NCI-H748 treated with DMSO at 0.1 percent for 48 hours (cell line): ENCODE data around the gene SCG5.

Source experiments
- DNase-seq: peaks from one replicate; lab custom pipeline; 2025; lab: John Stamatoyannopoulos, UW

Gene SCG5

DNA sequence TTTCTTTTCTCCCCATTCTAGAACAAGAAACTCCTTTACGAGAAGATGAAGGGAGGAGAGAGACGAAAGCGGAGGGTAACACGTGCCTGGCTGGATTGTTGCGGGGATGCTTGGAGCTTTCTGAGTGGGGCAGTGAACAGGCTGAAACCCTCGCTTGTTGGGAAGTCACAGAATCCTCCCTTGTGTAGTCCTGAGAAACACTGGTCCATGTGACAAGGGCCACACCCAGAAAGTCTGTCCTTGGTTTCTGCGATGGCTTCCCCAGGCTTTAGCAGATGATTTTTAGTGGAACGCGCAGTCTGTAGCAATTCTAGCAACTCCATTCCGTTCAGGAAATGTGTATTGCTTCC lies 50.2 kb downstream of the SCG5 start:
- no peak for DNase-seq

DNA sequence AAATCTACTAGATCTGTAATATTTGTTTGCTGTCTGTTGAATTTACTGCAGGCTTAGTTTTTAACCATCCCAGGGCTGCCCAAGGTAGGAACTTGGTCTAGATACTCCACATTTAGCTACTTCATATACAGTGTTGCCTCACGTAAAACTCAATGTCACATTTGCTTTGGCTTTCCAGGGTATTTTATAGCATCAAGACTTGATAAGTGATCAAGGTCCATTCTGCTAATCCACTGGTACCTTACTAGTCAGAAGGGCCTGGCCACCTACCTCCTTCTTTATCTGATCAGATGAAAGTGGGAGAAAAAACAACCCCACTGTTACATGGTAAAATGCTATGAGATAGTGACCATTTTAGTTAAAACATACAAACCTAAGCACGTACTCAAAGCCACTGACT lies 50.8 kb downstream of the SCG5 start:
- DNase-seq, result no peak

DNA sequence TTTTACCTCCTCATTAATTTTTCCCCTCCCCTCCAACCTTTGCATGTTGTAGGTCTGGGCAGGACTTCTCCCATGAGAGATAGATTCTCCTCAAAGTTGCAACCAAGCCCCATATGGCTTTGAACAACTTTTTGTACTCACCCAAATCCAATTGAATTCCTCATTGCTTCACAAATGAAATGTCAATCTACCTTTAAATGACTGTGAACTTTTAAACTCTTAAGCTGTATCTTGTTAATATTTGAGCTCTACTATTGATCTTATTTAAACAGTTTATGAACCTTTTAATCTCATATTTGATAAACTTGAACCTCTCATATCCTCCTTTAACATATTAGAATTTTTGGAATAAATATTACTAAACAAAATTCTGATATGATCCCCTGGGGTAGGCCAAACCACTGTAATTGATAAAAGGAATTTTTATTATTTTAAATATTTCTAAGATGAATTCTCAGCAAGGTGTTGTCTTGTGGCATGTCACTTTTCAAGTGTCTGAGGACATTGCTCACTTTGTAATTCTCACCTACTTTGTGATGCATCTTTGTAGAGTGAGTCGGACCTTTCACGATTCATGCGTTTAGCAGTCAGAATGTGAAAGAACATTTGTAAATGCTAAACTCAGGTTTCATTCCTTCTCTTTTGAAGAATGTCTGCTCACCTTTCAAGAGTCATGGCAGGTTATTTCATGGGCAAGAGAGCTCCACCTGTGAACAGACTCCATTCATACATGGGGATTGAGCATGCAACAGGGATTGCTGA lies 52.9 kb downstream of the SCG5 start:
- no peak for DNase-seq

DNA sequence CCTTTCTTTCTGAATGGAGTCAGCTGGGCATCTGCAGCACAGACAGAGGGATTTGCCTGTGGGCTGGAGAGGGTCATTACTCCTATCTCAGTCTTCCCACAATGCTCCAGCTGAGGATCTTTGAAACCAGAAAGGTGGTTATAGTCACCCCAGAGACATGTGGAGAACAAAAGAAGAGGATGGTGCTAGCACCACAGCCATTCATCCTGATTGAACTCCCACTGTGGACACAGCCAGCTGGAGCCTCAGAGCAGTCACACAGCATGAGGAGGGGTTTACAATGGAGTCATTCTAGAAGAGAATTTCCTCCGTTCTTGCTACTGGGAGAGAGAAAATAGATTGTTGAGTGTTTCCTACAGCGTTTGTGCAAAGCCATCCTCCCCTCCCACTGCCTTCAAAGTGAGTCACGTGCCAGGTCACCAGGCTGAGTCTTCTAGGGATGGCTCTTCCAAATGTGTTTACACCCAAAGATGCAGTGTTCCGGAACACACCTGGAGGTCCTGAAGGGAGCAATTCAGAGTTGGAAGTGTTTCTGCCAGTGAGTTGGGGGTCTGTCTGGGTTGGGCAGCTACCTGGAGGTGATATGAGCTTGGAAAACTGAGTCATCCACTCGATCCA lies 57.4 kb downstream of the SCG5 start:
- DNase-seq, result no peak

DNA sequence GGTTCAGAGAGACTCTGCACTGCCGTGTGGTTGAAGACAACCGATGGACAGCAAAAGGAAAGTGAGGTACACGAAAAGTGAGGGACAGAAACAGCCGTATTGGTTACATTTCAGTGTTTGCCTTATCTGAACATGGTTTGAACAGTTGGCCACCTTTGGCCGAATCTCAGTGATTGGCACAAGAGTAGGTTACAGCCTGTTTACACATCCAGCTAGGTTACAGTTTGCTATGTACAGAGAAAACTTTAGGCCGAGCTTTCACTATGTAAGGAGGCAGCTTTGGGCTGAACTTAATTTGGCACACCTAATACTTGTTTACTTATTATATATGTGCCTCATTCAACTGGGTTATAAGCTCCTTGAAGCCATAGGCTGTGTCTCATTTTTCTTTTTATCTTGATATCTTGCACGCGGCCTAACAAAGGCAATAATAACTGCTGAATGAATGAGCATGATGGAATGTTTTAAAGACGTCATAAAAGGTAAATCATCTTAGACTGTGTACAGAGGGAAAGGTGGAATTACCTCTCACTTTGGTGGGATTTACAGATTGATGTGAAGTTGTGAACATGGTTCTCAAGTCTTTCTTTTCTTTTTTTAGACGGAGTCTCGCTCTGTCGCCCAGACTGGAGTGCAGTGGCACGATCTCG lies 59.1 kb downstream of the SCG5 start:
- DNase-seq, result no peak

DNA sequence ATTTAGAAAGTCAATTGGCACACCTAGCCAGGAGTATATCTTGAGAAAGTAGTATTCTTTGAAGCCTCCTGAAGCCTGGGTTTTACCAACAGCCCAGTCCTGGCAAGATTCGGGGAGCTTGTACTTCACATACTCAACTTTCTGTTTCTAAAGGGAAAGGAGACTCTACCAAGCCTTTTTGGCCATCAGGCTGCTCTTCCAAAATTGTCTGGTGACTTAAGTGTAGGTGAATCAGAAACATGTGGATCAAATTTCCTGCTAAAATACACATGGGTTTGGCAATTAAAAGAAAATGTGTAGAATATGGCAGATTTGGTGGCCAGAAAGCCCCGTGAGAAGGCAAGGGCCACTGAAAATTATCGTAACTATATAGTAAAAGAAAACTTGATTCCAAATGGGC lies 60.4 kb downstream of the SCG5 start:
- no peak for DNase-seq

DNA sequence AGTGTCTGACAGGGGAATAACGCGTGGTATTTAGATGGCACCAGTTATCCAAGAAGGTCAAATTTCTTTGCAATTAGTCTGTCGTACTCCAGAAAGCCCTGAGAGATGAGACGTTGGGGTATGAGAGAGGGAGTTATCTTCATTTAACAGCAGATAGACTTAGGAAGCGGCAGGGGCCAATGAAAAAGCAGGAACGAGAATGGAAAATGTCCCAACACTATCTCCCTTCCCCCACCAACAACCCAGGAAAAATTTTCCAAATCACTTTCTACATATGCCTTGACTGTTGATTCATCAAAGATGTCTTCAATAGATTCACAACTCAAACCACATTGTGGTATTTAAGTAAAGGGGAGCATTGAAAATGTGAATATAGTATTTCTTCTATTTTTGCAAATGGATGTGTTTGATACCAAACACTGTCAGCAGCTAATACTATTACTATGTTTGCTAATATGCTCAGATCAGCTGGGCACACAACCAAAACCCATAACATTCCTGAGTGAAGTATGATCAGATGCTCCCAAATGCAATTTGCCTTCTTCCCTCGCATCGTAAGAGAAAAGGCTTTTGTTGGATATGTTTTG lies 63.0 kb downstream of the SCG5 start:
- DNase-seq, result no peak

DNA sequence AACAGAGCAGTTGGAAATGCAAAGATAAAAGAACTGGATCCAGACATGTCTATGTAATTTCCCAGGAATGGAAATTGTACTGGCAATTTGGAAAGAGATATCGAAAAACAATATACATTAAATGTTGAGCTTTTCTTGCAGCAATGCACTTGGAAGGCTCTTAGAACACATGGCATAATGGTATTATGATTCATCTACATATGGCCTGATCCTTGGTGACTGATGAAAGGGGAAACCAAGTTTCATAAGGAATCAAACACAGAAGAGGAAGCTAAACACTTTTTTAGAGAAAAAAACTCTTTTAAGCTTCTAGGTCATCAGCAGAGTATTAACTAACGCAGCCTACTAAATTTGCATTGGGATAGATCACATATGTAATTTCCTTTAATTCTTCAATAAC lies 63.9 kb downstream of the SCG5 start:
- DNase-seq, result no peak

DNA sequence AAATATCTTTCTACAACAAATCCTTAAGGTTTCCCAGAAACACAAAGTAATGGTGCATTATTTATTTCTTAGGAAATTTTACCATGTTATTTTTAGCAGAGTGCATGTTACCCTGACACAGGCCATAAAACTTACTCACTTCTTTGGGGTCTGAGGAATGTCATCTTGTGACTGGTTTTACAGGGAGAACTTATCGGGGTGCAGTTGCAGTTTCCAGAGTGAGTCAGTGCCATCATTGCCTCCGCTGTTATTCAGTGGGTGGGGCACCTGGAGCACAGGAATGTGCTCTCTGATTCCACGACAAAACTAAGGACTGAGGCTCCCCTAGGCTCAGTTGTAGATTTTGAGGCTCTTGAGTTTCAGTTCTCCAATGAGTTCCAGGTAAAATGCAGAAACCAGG lies 65.2 kb downstream of the SCG5 start:
- no peak for DNase-seq

DNA sequence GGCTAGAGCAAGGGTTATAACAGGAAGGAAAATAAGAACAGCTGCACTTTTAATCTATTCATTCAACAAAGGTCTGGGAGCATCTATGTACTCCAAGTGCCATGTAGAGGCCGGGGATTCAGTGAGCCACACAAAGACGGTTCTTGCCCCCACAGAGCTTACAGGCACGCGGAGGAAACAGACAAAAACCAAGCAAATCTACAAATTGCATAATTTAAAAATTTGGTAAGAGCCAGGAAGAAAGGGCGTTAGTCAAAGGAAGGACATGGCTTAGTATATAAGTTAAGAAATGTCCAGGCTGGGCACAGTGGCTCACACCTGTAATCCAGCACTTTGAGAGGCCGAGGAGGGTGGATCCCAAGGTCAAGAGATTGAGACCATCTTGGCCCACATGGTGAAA lies 65.9 kb downstream of the SCG5 start:
- DNase-seq, result no peak

DNA sequence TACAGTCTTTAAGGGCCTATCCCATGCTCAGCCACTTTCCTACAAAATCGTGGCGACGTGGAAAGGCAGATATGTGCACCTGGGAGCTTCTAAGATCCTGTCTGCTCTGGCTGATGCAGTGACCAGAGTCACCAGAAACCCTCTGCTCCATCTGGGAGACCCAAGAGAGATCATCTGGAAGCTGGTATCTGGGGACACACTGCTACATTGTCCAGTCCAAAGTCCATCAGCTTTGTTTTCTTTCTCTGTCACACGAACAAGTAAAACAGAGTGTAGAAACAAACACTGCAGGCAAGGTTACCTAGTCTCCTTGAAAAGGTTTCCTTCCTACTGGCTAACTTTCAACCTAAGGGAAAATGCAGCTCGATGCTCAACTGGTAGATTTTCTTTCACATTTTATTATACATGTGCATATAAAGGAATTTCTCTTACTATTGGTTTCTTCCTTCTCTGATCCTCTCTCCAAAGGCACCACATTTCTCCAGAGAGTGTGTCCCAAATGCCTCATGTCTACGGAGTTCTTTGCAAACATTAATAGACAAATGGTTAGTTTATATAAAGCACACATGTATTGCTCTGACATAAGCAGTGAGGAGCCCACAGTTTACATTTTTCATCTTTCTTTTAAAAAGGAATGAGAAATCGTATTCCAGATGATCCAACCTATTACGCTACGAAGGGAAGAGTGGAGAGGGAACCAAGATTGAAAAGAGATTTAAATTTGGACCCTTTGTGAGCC lies 68.0 kb downstream of the SCG5 start:
- DNase-seq, result no peak

DNA sequence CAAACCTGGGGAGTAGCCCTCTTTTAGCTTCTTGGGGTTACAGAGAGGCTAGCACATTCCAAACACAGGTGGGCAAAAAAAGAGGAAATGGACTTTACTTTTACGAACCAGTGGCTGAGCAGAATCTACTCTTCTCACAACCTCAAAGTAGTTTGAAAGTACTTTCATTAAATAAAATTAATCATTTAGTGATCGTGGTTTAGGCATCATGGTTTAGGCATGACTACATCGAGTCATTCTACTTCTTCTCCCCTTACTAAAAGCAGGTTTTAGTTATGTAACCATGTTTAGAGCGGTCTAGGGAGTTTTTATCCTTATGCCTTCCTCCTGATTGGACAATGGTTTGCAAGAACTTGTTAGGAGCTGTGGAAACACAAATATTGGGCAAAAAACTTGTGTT lies 73.8 kb downstream of the SCG5 start:
- no peak for DNase-seq

DNA sequence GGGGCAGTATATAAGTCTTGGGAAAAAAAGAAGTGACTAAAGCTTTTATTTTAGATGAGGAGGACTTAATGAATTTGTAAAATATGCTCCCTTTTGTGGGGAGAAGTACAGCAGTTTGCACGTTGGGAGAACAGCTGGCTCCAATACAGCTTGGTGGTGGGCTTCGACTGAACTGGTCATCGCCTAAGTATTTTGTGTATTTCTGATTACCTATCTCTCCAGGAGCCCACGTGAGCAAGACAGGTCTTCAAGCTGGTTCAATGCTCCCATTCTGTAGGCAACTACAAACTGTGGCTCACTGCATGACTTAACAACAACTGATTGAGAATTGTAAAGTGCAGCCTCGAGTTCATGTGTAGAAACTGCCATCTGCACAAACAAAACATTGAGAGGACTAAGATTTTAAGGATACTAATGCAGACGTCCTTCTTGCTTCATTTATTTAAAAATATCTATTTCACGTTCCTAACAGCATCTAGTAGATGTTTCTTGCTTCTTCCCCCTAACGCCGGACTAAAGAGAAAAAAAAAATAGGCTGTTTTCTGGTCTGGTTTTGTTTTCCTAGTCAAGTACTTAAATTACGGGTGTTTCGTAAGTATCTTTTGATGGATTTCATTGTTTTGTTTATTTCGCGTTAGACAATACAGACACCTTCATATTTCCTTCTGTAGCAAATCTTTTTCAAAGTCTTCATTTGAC lies 74.9 kb downstream of the SCG5 start:
- no peak for DNase-seq

DNA sequence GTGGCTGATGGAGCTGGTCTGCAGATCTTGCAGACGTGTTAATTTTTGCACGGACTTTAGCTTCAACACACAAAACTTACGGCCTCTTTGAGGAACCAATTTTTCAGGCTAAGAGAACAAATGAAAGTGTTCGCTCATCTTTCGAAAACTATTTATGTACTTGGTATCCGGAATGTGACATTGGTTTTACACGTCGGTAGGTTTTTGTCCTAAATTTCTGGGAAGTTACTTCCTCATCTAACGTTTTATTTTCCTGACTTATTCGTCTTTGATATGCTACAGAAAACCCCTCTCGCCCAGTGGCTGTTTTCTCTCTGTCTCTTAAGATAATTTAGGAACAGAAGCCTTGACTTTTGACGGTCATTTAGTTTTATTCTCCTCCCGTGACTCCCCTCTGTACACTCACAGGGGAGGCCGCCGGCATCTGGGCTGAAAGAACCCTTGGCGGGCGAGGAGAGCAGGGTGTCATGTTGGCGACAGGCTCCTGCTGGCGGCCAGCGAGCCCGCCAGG lies 75.5 kb downstream of the SCG5 start:
- no peak for DNase-seq

DNA sequence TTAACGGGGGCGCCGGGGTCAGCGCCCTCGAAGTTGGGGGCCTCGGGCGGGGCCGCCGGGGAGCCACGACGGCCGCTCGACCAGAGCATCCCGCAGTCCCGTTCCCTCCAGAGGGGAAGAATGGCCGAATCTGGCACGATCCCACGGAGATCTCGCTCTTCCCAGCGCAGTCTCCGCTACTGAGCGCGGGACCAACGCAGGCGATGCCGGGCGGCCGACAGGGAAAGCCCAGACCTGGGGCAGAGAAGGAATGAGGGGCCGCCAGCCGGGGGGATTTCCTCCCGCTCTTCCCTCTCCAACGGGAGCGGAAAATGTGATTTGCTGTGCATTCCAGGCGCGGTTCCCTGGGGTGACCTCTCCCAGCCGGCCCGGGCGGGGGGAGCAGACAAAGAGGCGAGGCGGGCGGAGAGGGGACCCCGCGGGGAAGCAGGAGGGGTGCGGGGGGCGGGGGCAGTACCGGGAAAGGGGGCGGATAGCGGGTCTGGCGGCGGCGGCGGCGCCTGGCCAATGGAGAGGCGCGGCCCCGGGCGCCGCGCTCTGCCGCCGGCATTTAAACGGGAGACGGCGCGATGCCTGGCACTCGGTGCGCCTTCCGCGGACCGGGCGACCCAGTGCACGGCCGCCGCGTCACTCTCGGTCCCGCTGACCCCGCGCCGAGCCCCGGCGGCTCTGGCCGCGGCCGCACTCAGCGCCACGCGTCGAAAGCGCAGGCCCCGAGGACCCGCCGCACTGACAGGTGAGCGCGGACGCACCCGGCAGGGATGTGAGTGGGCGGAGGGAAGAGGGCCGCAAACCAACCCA lies 76.1 kb downstream of the SCG5 start, which contains the start of gene GREM1:
TSS of gene GREM1 (plus strand) at position 579 of the 801 bp plus-strand sequence. CDS start 12,687 bp downstream, outside the sequence.
- no peak for DNase-seq

DNA sequence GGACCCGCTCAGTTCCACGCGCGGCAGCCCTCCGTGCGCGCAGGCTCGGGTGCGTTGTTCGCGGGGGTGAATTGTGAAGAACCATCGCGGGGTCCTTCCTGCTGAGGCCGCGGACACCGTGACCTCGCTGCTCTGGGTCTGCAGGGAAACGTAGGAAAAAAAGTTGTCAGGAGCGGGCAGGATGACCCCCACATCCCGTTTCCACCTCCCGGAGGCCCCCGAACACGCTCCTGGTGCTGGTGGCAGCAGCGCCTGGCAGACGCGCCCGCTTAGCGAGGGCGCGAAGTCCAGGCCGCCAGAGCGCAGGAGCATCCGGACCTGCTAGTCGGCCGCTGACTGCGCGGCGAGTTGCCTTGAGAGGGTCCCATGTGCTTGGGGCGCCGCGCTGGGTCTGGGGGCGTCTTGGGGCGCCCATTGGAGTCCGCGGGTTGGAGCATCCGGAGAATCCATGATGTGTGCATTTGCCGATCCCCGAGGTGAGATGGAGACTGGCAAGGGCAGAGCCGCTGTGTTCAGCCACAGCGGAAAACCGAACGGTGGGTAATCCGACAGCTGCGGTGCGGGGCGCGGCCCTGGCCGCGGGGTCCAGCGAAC lies 76.8 kb downstream of the SCG5 start:
- DNase-seq, result no peak

DNA sequence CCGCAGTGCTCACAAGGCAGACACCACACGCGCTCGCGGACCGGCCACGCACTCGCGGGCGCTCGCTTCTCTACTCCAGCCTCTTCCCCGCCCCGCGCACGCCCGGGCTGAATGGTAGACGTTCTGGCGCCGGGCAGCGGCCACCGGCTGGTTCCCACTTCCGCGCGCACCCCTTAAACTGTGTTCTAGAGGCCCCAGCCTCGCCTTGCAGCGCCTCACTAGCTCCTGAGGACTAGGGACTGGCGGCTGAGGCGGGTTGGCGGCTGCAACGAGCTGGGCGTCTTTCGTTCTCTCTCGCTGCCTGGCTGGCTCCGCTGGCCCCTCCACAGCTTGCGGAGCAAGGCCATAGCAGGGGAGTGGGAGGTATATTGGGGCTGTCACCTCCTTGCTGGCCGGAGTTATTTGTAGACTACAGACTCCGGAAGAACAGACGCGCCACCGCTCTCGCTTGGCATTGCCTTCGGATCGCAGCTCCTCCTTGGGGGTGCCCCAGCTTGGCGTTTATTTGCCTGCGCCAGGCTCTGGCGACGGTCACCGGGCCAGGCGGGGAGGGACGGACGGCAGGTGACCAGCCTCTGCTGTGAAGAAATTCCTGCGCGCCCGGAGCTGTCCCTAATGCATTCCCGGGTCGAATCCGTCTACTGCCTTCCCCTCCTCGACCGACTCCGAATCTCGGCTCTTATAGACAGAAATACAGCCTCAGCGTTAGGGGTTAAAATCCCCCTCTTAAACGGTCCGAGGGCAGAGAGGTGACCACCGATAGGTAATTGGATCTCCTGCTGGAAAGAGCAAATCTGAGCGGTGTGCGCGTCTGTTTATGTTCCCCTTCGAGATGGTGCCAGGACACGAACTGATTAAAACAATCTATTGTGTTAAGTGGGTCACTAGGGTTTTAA lies 77.6 kb downstream of the SCG5 start:
- no peak for DNase-seq

DNA sequence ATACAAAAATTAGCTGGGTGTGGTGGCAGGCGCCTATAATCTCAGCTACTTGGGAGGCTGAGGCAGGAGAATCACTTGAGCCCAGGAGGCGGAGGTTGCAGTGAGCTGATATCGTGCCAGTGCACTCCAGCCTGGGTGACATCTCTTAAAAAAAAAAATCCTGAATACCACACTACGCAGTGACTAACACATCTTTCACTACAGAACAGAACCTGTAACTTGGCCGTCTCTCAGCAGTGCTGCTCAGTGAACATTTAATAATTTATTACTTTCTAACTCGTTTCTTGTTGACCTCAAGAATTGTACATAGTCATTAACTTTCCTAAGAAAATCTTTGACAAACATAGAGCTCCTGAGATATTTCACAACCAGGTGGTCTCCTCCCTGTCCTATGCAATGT lies 80.1 kb downstream of the SCG5 start:
- no peak for DNase-seq

DNA sequence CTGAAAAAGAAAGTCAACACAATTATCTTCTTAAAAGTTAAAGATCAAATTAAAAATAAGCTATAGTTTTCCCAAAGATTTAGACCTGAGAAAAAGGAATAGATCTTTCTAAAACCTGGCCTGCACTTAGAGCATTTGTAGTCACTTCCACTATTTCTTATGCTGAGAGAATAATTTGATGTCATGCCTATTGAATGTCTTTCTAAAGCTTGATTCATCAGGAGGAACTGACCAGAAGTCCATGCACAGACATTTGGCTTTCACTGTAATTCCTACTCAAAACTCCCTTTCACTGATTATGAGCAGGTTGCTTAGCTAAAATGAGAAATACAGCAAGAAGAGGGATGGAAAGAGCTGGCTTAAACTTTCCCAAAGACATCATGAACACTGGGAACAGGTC lies 80.6 kb downstream of the SCG5 start:
- DNase-seq, result no peak
